SHP77 (cell line): Measurements from ENCODE around the gene NHLRC2.

Experiments
- DNase-seq, 2 experiments: peaks; one replicate each; lab custom pipeline; 2025; lab: John Stamatoyannopoulos, UW

The NHLRC2 gene

GRCh38 chr10:113859261-113859660 is 4.8 kb downstream of the NHLRC2 start:
- no peak for DNase-seq

DNA sequence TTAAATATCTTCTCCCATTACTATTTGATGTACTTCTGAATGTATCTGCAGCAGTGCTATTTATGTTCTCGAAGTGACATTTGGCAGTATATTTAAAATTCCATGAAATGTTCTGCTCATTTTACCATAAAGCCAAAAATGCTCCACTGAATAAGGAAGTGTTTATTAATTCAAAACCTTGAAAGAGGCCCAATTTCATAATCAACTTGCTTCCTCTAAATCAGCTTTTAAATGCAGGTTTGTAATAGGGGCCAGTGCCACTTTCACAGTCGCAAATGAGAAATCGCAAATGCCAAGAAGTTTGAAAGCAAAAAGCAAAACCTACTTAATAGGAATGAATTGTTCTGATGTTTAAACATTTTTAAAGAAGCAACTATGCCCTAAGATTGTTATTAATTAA is 11.4 kb downstream of the NHLRC2 start:
- no peak for DNase-seq

DNA sequence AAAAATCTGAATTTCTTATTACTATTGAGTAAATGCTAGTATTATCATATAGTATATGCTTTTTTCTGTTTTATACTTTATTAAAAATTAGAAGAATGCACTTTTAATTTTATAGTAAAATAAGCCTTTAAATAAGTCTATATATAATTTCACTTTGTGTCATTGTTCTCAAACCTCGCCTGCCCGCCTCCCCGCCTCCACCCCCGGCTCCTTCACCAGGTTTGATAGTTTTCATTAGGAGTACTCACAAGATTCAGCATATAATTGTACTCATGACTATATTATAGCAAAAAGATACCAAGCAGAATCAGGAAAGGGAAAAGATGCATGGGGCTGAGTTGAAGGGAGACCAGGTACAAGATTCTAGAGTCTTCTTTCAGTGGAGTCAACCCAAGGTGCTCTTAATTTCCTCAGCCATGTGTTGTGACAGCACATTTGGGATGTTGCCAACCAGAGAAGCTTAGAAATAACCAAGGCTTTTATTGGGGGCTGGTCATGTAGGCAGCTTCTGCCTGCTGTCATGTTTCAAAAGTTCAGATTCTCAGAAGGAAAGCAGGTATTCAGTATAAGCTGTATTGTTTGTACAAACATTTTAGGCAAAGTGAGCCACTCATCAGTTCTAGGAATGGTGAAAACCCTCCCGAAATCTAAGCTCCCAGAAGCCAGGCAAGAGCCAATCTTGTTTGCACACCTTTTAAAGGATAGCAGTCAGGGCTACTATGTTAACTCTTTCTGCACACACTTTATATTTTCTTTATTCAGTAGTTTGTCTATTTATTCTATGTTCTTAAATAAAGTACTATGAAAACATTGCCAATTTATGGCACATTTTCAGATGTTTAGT is 12.3 kb downstream of the NHLRC2 start:
- DNase-seq = no peak

GRCh38 chr10:113867904-113868303 is 13.4 kb downstream of the NHLRC2 start:
- no peak for DNase-seq

DNA sequence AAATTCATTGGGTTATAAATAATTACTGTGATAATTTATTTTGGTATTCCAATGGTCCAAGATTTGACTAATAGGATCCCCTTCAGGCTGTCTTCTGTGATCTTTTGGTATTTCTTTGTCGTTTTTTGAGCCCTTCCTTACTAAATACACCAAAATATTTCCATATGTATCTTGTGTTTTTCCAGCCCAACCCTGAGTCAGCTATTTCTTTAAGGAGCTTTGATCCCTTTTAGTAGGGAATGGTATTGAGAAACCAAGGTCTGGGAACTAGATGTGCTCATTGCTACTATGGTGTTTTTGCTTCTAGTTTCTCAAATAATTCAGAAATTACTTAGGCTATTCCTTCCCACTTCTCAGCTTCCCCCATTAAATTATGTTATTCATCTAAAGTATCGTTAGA is 15.3 kb downstream of the NHLRC2 start:
- no peak for DNase-seq

- DNase-seq = no peak
Measured at GRCh38 chr10:113872139-113873030, 17.9 kb downstream of the NHLRC2 start.

GRCh38 chr10:113875212-113875611 is 20.8 kb downstream of the NHLRC2 start:
- DNase-seq = no peak

DNA sequence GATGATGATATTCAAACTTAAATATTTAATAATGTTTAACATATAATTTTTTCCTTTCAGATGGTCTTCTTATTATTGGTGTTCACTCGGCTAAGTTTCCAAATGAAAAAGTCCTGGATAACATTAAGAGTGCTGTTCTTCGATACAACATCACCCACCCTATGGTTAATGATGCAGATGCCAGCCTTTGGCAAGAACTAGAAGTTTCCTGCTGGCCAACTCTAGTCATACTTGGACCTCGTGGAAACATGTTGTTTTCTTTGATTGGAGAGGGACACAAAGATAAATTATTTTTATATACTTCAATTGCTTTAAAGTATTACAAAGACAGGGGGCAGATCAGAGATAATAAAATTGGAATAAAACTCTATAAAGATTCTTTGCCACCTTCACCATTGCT is 22.0 kb downstream of the NHLRC2 start:
- no peak for DNase-seq

DNA sequence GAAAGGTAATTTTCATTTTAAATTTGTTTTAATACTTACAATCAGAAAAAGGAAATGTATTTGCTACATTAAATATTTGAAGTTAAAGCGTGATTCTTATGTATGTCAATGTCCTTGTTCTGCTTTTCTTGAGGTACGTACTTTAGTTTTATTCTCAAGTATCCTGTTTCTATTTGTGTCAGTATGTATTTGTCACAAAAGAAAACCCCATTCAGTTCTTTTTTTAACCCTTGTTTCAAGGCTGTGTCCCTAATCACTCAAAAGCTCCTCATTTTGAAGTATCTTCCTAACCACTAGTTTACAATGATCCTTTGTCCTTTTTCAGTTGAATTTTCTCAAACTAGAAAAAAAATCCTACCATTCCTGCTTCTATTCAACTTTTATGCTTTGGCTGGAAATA is 25.2 kb downstream of the NHLRC2 start:
- no peak for DNase-seq

- DNase-seq = no peak
Measured at GRCh38 chr10:113880236-113880635, 25.8 kb downstream of the NHLRC2 start.

- no peak for DNase-seq
Measured at GRCh38 chr10:113882240-113882639, 27.8 kb downstream of the NHLRC2 start.

- DNase-seq = no peak
Measured at GRCh38 chr10:113889911-113890310, 35.5 kb downstream of the NHLRC2 start.

- DNase-seq = no peak
Measured at GRCh38 chr10:113890769-113891168, 36.3 kb downstream of the NHLRC2 start.

DNA sequence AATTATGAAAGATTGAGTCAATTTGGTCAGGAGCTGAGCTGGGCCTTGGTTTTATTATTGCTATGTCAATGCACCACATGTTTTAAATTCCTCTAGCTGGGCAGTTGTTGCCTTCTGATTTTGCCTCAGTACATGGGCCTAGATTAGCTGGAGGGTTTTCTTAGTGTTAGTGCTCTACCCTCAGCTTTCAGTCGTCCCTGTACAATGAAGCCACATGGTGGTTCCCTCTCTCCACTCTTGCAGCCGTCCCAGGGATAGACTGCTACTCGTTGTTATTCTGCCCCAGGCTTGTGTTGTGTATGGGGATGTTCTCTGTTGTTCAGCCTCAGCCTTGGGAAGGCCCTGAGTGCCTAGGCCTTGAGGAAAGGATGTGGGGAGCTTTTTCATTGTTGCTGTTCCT is 37.0 kb downstream of the NHLRC2 start:
- DNase-seq = no peak

GRCh38 chr10:113893570-113893969 is 39.1 kb downstream of the NHLRC2 start:
- DNase-seq = no peak

DNA sequence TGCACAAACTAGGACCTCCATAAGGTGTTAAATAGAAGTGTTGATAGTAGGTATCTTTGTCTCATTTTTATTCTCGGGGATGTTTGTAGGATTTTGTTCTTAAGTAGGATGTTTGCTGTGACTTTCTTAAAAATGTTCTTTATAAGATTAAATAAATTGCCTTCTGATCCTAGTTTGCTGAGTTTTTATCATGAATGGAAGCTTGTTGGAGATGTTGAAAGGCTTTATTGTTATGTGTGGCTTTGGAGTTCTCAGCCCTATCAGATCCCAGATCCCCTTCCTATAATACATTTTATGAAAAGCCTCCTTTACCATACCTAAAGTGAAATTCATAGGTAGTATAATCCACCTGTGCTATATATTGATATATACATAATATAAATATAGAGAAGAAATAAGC is 40.1 kb downstream of the NHLRC2 start:
- DNase-seq = no peak

DNA sequence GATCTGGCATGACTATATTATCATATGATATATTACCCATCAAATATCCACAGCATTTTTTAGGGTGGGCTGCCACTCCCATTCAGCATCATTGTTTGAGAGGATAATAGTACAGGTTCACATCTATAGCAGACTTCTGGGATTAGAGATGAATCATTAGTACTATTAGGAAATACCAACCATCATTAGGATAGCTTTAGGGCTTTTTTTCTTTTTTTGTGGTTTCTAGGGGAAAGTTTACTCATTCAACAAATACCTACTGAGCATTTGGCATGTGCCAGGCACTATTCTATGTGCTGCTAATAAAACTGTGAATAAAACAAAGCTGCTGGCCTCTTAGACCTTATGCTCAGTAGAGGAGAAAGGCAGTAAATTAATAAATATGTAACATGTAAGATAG is 40.6 kb downstream of the NHLRC2 start:
- no peak for DNase-seq

- DNase-seq = no peak
Measured at GRCh38 chr10:113897693-113898618, 43.5 kb downstream of the NHLRC2 start.

DNA sequence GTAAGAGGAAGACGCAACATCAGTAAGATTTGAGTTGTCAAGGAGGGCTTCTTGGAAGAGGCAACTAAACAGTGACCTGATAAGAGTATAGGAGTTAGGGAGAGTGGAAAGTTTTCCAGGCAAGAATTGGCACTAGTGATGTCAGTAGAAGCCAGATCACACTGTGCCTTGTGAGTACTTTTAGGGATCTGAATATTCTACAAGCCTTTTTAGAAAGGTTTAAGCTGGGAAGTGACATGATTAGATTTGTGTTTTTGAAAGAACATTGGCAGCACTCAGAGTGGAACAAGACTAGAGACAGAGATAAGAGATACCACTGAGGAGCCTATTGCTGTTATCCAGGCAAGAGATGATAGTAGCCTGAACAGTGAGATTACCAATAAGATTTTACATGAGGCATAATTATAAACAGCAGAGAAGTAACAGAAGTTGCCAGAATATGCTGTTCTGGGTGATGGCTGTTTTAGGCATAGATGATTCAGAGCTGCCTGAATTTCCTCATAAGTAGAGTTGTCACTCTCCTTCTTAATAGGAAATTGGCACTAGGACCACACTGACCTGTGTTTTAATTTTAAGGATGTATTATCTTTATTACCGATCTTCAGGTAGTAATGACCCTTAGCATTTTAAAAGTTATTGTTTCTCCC is 45.6 kb downstream of the NHLRC2 start:
- no peak for DNase-seq

DNA sequence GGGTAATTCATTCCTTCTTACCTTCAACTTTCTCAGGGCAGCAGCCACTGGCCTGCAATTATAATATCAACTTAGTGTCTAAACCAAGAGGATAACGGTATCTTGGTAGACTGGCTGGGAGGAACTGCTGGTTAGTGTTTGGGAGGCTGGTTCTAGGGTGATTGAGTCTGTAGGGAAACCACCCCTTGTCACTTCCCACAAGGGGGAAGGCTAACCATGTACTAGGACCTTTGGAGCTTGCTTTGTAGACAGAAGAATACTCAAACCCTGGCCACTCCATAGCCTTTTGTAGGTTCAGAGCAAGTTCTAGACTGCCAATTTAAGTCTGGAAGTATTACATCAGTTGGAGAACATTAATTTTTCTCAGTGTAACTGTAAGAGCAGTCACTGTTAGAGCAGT is 51.3 kb downstream of the NHLRC2 start:
- no peak for DNase-seq

GRCh38 chr10:113907166-113907565 is 52.7 kb downstream of the NHLRC2 start:
- no peak for DNase-seq

- no peak for DNase-seq
Measured at GRCh38 chr10:113908236-113908635, 53.8 kb downstream of the NHLRC2 start.
